B cell (primary cell): ENCODE measurements around the gene INKA2. TPM values are rescaled to one million over a fixed set of nuclear protein-coding genes. Genes with fewer than 3 reads are reported as not detected.

Experiments
- ATAC-seq: fragments of 200-7000 bp; cut with Tn5 transposase; one replicate; pipeline ENCODE4 v1.10.0; 2021; ENCODE audit warnings: low read depth, mild to moderate bottlenecking, moderate number of reproducible peaks, moderate library complexity
- CTCF ChIA-PET: fragments of 350-600 bp; sonication (Branson Sonifier 250); formaldehyde crosslinking; loops from one replicate; lab custom pipeline; 2021; ENCODE audit warnings: antibody characterized with exemption, inconsistent platforms; lab: Charles Lee
- POLR2A ChIA-PET: fragments of 350-600 bp; sonication (Branson Sonifier 250); formaldehyde crosslinking; loops from one replicate; lab custom pipeline; 2021; ENCODE audit warnings: antibody characterized with exemption; lab: Charles Lee
- DNase-seq: peaks from one replicate; pipeline ENCODE4 v3.0.0; 2013
- H2AFZ ChIP-seq: 2 replicates; pipeline ENCODE4 v1.6.1; 2012; ENCODE audit warnings: mild to moderate bottlenecking, low read depth, low read length; ENCODE audit not compliant: insufficient read depth, poor library complexity, severe bottlenecking
- H3K27ac ChIP-seq, 2 donors: 1 replicate in 1 of 2; 2 replicates in 1 of 2; pipeline ENCODE4 v1.5.1; 2012 to 2013; ENCODE audit warnings: low read length in 2 of 2, mild to moderate bottlenecking in 2 of 2, moderate library complexity in 1 of 2
- H3K27me3 ChIP-seq, 4 experiments: fragments of 200-600 bp in 1 of 4; sonication (generic) in 1 of 4; replicated peaks in 1 of 4; 1 replicate in 2 of 4; 2 replicates in 2 of 4; pipeline versions ENCODE4 v1.6.1 to v1.7.0; 2013 to 2016; ENCODE audit warnings: low read length in 3 of 4, mild to moderate bottlenecking in 2 of 4, mixed read lengths in 1 of 4, moderate library complexity in 1 of 4; ENCODE audit not compliant: insufficient read depth in 4 of 4, control insufficient read depth in 3 of 4; ENCODE audit errors: control extremely low read depth in 1 of 4
- H3K36me3 ChIP-seq, 2 experiments: replicated peaks in 1 of 2; 1 replicate in 1 of 2; 2 replicates in 1 of 2; pipeline versions ENCODE4 v1.6.1 to v1.7.1; 2013; ENCODE audit warnings: low read length in 1 of 2; ENCODE audit not compliant: insufficient read depth in 2 of 2, control insufficient read depth in 1 of 2; ENCODE audit errors: control extremely low read depth in 1 of 2, extremely low read depth in 1 of 2
- H3K4me1 ChIP-seq, 2 donors: fragments of 200-600 bp in 1 of 2; sonication (generic) in 1 of 2; 1 replicate in 1 of 2; 2 replicates in 1 of 2; pipeline versions ENCODE4 v1.5.1 to v1.6.1; 2013 to 2017; ENCODE audit warnings: low read length in 2 of 2; ENCODE audit not compliant: control insufficient read depth in 2 of 2, insufficient read depth in 2 of 2
- H3K4me2 ChIP-seq: replicated peaks from 2 replicates; pipeline ENCODE3; 2012; ENCODE audit warnings: mild to moderate bottlenecking, low read depth, low read length; ENCODE audit not compliant: poor library complexity, severe bottlenecking
- H3K4me3 ChIP-seq, 5 experiments: fragments of 200-600 bp in 1 of 5; sonication (generic) in 1 of 5; 1 replicate in 3 of 5; 2 replicates in 2 of 5; pipeline versions ENCODE4 v1.5.1 to v1.7.0; 2011 to 2016; ENCODE audit warnings: low read length in 4 of 5, mild to moderate bottlenecking in 4 of 5, low read depth in 2 of 5, control low read depth in 1 of 5, moderate library complexity in 1 of 5; ENCODE audit not compliant: insufficient read depth in 1 of 5; ENCODE audit errors: control extremely low read depth in 1 of 5, extremely low read depth in 1 of 5
- H3K79me2 ChIP-seq: fragments of 200-600 bp; sonication (generic); one replicate; pipeline ENCODE4 v1.6.0; 2016; ENCODE audit warnings: low read length; ENCODE audit not compliant: control insufficient read depth, insufficient read depth
- H3K9ac ChIP-seq: fragments of 200-600 bp; sonication (generic); 2 replicates; pipeline ENCODE4 v1.6.1; 2017; ENCODE audit warnings: mild to moderate bottlenecking, low read length, moderate library complexity
- H3K9me3 ChIP-seq, 3 donors: one replicate each; pipeline versions ENCODE4 v1.6.1 to v1.7.1; 2013; ENCODE audit warnings: low read length in 2 of 3; ENCODE audit not compliant: control insufficient read depth in 2 of 3, insufficient read depth in 1 of 3; ENCODE audit errors: control extremely low read depth in 1 of 3
- H4K20me1 ChIP-seq: 2 replicates; pipeline ENCODE4 v1.6.0; 2012; ENCODE audit warnings: mild to moderate bottlenecking, low read length; ENCODE audit not compliant: insufficient read depth, control insufficient read depth, poor library complexity, severe bottlenecking
- H3K27ac Mint-ChIP-seq: one replicate; pipeline ENCODE4 v1.8.0; 2021; ENCODE audit warnings: mixed read lengths
- H3K27me3 Mint-ChIP-seq: one replicate; pipeline ENCODE4 v1.8.0; 2021; ENCODE audit warnings: mixed read lengths
- H3K4me1 Mint-ChIP-seq: one replicate; pipeline ENCODE4 v1.8.0; 2021; ENCODE audit warnings: mixed read lengths
- H3K4me3 Mint-ChIP-seq: one replicate; pipeline ENCODE4 v1.8.0; 2021; ENCODE audit warnings: mixed read lengths
- H3K9me3 Mint-ChIP-seq: one replicate; pipeline ENCODE4 v1.8.0; 2022; ENCODE audit warnings: mixed read lengths; ENCODE audit not compliant: insufficient read depth
- EZH2 ChIP-seq: IDR thresholded peaks from 2 replicates; pipeline ENCODE4 v1.6.1; 2012; ENCODE audit warnings: borderline replicate concordance, low read depth, mild to moderate bottlenecking, moderate library complexity, low read length; ENCODE audit not compliant: insufficient read depth, poor library complexity, severe bottlenecking
- WGBS: methylation state at CpG from one replicate; pipeline ENCODE4 v1.1.5; 2013; ENCODE audit warnings: missing lambda C conversion rate; ENCODE audit not compliant: insufficient coverage; 5-methylcytosine and 5-hydroxymethylcytosine counted together
- intact Hi-C: fragments of 100-400 bp; cut with micrococcal nuclease; formaldehyde crosslinking; loops from one replicate; pipeline ENCODE4 v1.10.0; 2022
- polyA plus RNA-seq: library from polyadenylated mRNA; depleted of rRNA; stranded (reverse); fragments of >200 nt; gene quantifications from 2 replicates; pipeline ENCODE4 v1.2.3, GENCODE V29; 2012
- total RNA-seq, 2 donors: library from RNA; stranded (reverse); fragments of 120-200 nt in 1 of 2; gene quantifications; 1 replicate in 1 of 2; 2 replicates in 1 of 2; pipeline versions ENCODE4 v1.2.3 to v1.2.4, GENCODE V29; 2013 to 2022
- TF ChIP-seq, protein P1 (sequence below): fragments of 200-600 bp; IDR thresholded peaks from one replicate; pipeline ENCODE4 v1.8.0; 2022; ENCODE audit warnings: antibody characterized with exemption, mild to moderate bottlenecking

Gene INKA2
- total and polyA plus RNA-seq, 2 donors (not counting 1 experiment from before 2014, with no cell fraction given) = 0.67 to 6.4 TPM

DNA sequence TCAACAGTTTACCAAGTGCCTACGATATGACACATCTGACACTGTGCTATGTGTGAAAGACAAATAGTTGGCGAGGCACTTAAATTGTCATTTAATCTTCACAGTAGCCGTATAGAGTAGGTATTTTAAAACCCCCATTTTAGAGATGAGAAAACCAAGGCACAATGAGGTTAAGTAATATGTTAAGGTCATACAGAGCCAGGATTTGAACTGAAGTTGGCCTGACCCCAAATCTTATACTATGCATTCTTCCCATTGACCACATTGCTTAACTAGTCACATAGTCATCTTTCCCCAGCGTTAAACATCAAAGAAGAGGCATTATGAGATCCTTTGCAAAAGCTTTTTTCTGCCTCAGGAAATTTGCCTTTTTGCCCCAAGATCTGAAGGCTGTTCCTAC lies 3.9 kb downstream of the INKA2 start:
- Histone ChIP-seq H3K27me3 (peaks cover 0 to 24% (median 7%) of the 10 kb centered on the region in 4 experiments), H3K4me3 (no peak overlapping the region), H3K9me3 (no peaks in the 10 kb centered on the region), H3K27ac (no peak overlapping the region), H2AFZ (no peak overlapping the region), H3K4me2 (no peak overlapping the region), H3K9ac (no peak overlapping the region), H3K4me1 (peaks cover 12 to 26% of the 10 kb centered on the region in 2 donors), H3K36me3 (no peaks in the 10 kb centered on the region), H4K20me1 (no peaks in the 10 kb centered on the region), H3K79me2 (no peaks in the 10 kb centered on the region)
- Mint-ChIP-seq H3K9me3 (no peaks in the 10 kb centered on the region), H3K4me3 (no peak overlapping the region), H3K4me1 (peaks cover 20% of the 10 kb centered on the region), H3K27me3 (peaks cover 3% of the 10 kb centered on the region), H3K27ac (no peak overlapping the region)
- DNase-seq (no peak), ATAC-seq (no peak)
- 100% methylated on average over 1 of the region's 4 CpGs for WGBS
- CTCF ChIA-PET = interaction anchor here (0.6 to 5.0 kb wide), 3 partner anchors 21 to 249 kb away, joined by 3 to 66 read pairs (median 13); no protein-coding TSS in a partner anchor
- TF ChIP-seq, protein P1, sequence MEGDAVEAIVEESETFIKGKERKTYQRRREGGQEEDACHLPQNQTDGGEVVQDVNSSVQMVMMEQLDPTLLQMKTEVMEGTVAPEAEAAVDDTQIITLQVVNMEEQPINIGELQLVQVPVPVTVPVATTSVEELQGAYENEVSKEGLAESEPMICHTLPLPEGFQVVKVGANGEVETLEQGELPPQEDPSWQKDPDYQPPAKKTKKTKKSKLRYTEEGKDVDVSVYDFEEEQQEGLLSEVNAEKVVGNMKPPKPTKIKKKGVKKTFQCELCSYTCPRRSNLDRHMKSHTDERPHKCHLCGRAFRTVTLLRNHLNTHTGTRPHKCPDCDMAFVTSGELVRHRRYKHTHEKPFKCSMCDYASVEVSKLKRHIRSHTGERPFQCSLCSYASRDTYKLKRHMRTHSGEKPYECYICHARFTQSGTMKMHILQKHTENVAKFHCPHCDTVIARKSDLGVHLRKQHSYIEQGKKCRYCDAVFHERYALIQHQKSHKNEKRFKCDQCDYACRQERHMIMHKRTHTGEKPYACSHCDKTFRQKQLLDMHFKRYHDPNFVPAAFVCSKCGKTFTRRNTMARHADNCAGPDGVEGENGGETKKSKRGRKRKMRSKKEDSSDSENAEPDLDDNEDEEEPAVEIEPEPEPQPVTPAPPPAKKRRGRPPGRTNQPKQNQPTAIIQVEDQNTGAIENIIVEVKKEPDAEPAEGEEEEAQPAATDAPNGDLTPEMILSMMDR = no peak
- TF ChIP-seq EZH2 = no peak
- POLR2A ChIA-PET = no interaction called here
- intact Hi-C loops = no loop called here

- TF ChIP-seq EZH2 = no peak
- TF ChIP-seq, protein P1 = no peak
- no peak overlapping the region for H3K4me2 ChIP-seq
- H2AFZ ChIP-seq = no peak overlapping the region
- Mint-ChIP-seq H3K27me3 (peaks cover 2% of the 10 kb centered on the region), H3K9me3 (no peaks in the 10 kb centered on the region), H3K27ac (no peak overlapping the region), H3K4me1 (peaks cover 18% of the 10 kb centered on the region), H3K4me3 (no peak overlapping the region)
- intact Hi-C loops = no loop called here
- no peaks in the 10 kb centered on the region for H4K20me1 ChIP-seq
- DNase-seq (no peak), ATAC-seq (no peak)
- H3K27ac ChIP-seq = no peak overlapping the region
- ChIA-PET POLR2A (no interaction called here), CTCF (interaction anchor here (0.8 to 1.2 kb wide), 2 partner anchors 12 to 19 kb away, joined by 3 to 4 read pairs; no protein-coding TSS in a partner anchor)
- peaks cover 0 to 20% (median 5%) of the 10 kb centered on the region in 4 experiments for H3K27me3 ChIP-seq
- no peaks in the 10 kb centered on the region for H3K9me3 ChIP-seq
- no peak overlapping the region for H3K9ac ChIP-seq
- no peak overlapping the region for H3K4me3 ChIP-seq
- no peaks in the 10 kb centered on the region for H3K79me2 ChIP-seq
- peaks cover 7 to 21% of the 10 kb centered on the region in 2 donors for H3K4me1 ChIP-seq
- 94% methylated on average over 1 of the region's 3 CpGs for WGBS
- no peaks in the 10 kb centered on the region for H3K36me3 ChIP-seq
Observed at GRCh38 chr1:111734856-111735255, 4.3 kb downstream of the INKA2 start.
